GM21447 (cell line): ENCODE data around the gene HEMK1.

Experiments
- ATAC-seq: cut with Tn5 transposase; IDR thresholded peaks from one replicate; pipeline ENCODE4 v1.9.1; 2021; ENCODE audit not compliant: unreplicated experiment

HEMK1 gene

GRCh38 chr3:50612234-50612882, 43.0 kb downstream of the HEMK1 start:
- ATAC-seq, result no peak

- no peak for ATAC-seq
Observed at GRCh38 chr3:50612970-50613846, 43.9 kb downstream of the HEMK1 start.

DNA sequence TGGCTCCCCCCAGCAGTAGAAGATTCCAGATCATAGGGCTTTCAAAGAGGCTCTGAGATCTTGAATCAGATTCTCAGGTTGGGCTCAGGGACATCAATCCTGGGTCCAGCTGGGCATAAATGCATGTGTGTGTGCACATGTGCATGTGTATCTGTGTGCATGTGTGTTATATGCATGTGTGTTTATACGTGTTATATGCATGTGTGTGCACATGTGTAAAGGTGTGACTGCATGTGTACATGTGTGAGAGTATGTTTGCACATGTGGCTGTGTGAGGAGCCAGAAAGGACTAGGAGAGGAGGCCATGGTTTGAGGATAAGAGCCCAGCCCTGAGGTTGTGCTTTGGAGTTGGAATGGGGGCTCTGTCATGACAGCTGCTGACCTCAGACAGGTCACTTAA, 45.9 kb downstream of the HEMK1 start:
- no peak for ATAC-seq

DNA sequence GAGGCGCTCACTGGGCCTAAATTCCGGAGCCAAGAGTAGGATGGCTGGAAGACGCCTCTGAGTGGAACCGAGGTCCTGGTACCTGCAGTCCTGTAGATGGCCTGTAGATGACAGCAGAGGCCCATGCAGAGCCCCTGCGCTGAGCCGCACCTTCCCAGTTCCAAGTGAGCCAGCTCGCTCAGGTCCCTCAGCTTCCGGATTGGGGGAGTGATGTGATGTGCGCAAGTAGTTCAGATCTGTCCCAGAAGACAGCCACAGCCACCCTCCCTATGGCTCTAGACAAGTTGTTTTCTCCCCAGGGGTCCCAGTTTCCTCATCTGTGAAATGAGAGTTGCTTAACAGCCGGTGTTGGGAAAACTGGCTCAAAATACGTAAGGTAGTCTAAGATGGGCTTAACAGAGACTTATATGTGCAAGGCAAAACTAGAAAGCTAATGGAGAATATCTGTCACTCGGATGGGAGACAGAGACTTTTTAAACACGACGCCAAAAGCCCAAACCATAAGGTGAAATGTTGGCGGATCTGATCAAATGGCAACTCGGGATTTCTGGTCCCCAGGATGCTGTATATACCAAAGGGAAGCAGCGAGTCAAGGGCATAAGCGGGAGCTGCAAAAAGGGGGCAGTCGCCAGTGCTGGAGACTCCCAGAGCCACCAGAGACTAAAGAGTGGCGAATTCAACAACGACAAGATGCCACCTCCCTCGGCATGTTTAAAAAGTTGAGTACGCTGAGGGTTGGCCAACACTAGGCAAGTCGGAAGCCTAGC, 46.9 kb downstream of the HEMK1 start:
- peak; percentile 27 for ATAC-seq

GRCh38 chr3:50616770-50617095, 47.4 kb downstream of the HEMK1 start:
- ATAC-seq, result peak; percentile 55

GRCh38 chr3:50617096-50617791, 47.9 kb downstream of the HEMK1 start, which contains the start of gene MAPKAPK3:
MAPKAPK3 (plus strand) TSS chr3:50617151; CDS start chr3:50617566, 415 bp downstream.
- peak; percentile 9 for ATAC-seq

- no peak for ATAC-seq
Observed at GRCh38 chr3:50617911-50618481, 48.7 kb downstream of the HEMK1 start.

DNA sequence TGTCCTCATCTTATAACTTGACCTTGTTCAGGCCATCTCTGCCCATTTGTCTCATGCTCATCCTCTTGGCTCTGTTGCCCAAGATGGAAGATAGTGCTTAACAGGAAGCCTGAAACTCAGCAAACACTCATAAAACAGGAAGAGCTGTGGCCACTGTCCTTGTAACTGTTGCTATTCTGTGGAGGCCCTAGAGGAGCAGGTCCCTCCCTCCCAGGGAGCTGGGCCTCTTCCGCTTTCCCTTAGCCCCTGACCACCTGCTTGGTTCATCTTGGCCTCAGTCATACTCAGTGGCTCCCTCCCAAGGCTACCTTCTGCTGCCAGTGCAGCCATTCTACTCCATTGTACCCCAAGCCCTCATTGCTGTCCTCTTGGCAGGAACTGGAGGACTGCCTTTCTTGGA, 51.1 kb downstream of the HEMK1 start:
- ATAC-seq, result no peak

GRCh38 chr3:50620820-50621219, 51.5 kb downstream of the HEMK1 start:
- no peak for ATAC-seq

- no peak for ATAC-seq
Observed at GRCh38 chr3:50622881-50623280, 53.6 kb downstream of the HEMK1 start.

GRCh38 chr3:50623840-50624474, 54.6 kb downstream of the HEMK1 start:
- ATAC-seq, result peak; percentile 41

DNA sequence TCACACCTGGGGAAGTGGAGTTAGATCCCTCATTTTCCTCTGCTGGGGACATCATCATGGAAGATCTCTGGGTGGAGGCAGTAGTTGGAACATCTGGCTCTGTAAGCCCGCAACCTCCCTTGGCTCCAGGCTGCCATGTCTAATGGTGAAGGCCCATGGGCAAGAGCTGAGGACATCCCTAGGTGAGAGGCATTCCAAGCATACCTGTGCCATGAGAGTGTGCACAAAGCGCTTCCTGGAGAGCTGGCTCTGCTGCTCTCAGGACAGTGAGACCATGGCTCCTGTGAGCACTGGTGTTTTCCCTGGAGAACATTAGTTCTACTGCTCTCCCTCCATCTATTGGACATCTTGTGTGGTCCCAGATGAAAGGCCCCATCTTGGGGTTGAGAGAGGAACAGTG, 55.3 kb downstream of the HEMK1 start:
- no peak for ATAC-seq

DNA sequence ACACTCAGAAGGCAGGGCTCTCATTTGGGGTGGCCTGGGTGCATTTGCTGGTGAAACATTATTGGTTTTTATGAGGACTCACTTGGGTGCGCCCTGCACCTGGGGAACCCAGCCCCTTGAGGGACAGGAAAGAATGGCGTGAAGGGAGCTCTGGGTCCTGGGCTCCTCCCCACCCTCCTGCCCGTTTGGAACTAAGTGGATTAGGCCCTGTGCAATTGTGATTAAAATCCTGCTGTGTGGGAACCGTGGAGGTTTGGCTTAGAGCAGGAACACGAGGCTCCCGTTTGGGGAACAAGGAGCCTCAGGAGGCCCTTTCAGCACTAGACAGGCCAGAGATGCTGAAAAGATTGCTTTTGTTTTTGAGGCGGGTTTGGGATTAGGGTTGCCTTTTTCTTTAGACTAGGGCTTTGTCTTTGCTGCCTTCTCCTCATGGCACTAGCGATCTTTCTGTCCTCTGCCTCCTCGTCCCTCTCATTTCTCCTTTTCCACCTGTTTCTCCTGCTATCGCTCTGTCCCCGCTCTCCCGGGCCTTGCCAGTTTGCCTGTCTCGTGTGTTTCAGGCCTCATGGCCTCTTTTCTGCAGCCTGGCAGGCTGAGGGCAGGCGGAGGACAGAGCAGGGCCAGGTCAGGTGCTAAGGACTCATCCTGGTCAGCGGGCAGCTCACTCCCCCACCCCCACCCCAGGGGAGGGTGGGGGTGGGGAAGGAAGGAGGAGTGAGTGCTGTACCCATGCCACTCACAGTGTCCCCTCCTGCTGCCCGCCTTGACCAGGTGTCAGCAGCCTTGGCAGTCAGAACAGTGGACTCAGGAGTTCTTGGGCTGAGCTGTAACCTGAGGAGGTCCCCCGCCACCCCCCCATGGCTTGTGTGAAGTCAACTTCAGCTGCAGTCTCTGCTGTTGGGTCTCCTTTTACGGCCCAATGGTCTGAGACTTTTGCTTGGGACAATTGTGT, 56.2 kb downstream of the HEMK1 start:
- ATAC-seq, result no peak

DNA sequence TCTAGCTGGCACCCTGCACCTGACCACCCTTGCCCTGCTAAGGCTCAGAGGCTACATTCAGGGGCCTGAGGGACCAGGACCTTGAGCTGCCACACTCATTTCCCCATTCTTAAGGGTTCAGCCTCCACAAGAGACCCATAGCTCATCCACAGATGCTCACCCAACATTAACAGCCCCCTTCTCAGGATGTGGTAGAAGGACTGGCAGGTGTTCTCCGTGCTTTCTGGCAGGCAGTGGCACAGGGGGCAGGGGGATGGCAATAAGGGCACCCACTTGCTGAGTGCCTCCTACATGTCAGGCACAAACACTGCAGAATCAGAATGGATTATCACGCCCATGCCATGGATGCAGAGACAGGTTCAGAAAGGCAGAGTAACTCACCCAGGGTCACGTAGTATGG, 57.1 kb downstream of the HEMK1 start:
- ATAC-seq, result no peak

- no peak for ATAC-seq
Observed at GRCh38 chr3:50627407-50628051, 58.2 kb downstream of the HEMK1 start.

GRCh38 chr3:50628601-50629000, 59.3 kb downstream of the HEMK1 start:
- ATAC-seq, result no peak

DNA sequence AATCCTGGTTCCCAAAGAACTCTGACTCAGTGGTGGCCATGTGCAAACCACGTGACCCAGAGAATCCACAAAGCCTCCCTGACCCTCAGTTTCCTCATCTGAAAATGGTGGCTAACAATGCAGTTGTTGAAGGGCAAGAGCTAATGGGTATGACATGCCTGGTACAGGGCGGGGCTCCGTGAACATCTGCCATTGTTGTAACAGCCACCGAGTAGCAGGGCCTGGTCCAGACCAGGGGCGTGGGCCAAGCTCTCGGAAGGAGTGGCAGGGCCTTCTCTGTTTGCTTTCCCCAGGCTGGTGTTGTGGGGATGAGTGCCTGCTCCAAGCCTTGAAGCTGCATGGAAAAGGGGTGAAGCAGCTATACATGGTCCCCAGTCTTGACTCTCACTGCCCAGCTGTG, 61.1 kb downstream of the HEMK1 start:
- ATAC-seq, result no peak

- ATAC-seq, result no peak
Observed at GRCh38 chr3:50630877-50631276, 61.6 kb downstream of the HEMK1 start.

DNA sequence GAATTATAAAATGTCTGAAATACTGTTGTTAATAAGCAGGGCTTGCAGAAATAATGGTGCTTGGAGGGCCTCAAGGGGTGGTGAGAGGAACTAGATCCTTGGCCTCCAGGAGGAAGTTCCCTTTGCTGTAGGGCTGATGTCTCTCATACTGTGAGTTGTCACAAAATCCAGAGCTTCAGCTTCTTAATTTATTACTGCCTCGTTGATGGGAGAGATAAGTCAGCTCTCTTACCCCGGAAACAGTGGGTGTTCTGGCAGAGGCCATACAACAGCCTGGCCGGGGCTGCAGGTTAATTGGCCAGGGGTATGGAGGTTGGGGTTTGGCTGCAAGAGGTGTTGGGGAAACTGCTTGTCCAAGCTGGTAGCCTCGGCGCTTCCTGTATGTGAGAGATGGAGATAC, 63.1 kb downstream of the HEMK1 start:
- no peak for ATAC-seq
